PC-3 (cell line): ENCODE data around the gene CLDN34.

Experiments used
- CTCF ChIP-seq: fragments of 300-600 bp; sonication (generic); conservative IDR thresholded peaks from 2 replicates; pipeline ENCODE4 v1.5.1; 2017; ENCODE audit warnings: antibody characterized with exemption, low read depth, mild to moderate bottlenecking, low read length
- EZH2 ChIP-seq: fragments of 300-600 bp; sonication (generic); IDR thresholded peaks from one replicate; pipeline ENCODE4 v1.6.1; 2017; ENCODE audit warnings: antibody characterized with exemption, mild to moderate bottlenecking, low read length; ENCODE audit not compliant: unreplicated experiment
- EZH2phosphoT487 ChIP-seq: fragments of 300-600 bp; sonication (generic); IDR thresholded peaks from 2 replicates; pipeline ENCODE4 v1.6.1; 2018; ENCODE audit warnings: mild to moderate bottlenecking, antibody characterized with exemption, low read length, borderline replicate concordance

GRCh38 chrX:9926002-9926401 lies 41.2 kb upstream of the CLDN34 start:
- TF ChIP-seq EZH2 (no peak), CTCF (no peak), EZH2phosphoT487 (no peak)
